Stimulated activated CD4-positive, alpha-beta T cell treated with anti-CD3 and anti-CD28 coated beads, Interleukin-1b, Interleukin-23, amount 100 ng/mL, for 24 hours (primary cell): ENCODE measurements around the gene GPRC5B.

ENCODE experiments used
- DNase-seq, 4 experiments: peaks; one replicate each; pipeline ENCODE4 v3.0.0-alpha.2; 2020; ENCODE audit warnings: low read depth in 4 of 4, low spot score in 1 of 4

The GPRC5B gene

DNA sequence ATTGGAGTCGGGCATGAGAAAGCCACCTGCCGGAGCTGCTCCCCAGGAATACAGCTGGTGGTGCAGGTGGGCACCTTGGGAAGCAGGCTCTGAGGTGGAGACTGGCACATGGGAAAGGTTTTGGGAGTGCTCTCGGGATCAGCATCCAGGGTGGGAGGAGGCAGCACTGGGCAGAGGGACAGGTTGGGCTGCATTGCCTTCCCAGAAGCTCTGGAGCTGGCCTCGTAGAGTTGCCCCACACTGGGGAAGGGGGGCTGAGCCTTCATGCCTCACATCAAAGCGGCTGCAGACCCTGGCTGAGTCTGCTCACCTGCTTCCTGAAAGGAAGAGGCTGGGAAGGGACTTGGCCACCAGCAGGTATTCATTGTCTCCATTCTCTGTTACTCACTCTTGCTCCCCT, 13.5 kb upstream of the GPRC5B start:
- no peak for DNase-seq

DNA sequence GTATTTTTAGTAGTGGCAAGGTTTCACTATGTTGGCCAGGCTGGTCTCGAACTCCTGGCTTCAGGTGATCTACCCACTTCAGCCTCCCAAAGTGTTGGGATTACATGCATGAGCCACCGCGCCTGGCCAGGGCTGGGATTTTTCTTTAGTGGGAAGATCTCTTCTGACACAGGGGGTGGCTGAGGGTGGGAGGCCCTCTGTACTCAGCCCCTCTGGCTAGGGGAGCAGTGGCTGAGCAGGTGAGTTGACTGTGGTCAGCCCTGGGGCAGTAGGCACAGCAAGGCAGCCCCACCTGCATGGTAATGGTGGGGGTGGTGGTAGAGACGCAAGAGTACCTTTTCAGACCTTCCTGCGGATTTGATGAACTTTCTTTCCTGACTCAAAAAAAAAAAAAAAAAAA, 12.3 kb upstream of the GPRC5B start:
- no peak for DNase-seq

DNA sequence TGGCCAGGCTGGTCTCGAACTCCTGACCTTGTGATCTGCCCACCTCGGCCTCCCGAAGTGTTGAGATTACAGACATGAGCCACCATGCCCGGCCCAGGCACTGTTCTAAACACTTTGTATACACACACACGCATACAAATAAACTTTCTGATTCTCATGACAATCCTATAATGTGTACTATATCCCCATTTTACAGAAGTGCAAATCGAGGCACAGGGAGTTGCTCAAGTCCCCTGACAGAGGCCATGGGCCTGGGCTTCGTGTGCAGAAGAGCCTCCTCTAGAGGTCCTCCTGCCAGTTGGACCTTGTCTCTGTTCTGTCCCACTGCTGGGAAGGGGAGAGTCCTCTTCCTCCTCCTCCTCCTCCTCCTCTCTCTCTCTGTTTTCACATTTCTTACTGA, 9.9 kb upstream of the GPRC5B start:
- no peak for DNase-seq

DNA sequence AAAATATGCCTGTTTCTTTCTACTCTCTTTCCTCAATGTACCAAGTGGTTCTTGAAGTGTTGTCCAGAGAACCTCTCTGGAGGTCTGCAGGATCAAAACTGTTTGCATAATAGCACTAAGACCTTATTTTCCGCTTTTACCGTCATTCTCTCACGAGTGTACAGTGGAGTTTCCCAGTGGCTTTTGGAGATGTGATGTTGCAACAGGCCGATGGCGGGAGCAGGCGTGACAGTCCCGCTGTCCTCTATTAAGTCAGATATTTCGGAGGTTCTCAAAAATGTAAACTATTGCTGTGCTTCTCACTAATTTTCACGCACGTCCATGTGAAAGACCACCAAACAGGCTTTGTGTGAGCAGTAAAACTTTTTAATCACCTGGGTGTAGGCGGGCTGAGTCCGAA, 8.3 kb upstream of the GPRC5B start:
- no peak for DNase-seq

DNA sequence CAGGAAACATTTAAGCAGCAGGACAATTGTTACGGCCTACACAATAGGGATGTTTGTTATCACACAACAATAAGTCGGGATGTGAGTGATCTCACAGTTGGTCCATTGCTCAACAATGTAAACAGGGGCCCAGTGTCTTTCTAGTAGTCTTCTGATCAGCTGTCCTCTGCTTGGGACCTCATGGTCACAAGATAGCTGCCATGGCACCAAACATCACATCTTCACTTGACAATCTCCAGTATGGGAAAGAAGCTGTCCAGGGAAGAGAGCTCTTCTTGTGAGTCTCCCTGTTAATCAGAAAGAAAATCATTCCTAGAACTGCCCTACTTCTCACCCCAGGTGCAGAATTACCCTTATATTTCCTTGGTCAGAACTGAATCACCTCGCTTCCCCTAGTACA, 6.3 kb upstream of the GPRC5B start:
- DNase-seq = no peak

DNA sequence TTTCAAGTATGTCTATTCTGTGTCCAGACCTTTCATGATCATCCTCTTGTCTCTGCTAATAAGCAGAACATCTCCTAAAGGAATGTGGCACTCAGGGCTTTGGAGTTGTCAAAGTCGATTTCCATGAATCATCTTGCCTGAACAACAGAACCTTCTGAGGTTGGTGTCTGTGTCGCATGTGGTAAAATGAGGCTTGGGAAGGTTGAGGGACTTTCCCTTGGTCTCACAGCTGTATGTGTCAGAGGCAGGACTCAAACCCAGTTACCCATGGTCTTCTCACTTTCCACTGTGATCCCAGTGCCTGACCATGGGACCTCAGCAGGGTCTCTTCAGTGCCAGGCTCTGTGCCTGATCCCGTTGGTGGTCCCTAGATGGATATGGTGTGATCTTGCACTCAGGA, 4.2 kb upstream of the GPRC5B start:
- no peak for DNase-seq

DNA sequence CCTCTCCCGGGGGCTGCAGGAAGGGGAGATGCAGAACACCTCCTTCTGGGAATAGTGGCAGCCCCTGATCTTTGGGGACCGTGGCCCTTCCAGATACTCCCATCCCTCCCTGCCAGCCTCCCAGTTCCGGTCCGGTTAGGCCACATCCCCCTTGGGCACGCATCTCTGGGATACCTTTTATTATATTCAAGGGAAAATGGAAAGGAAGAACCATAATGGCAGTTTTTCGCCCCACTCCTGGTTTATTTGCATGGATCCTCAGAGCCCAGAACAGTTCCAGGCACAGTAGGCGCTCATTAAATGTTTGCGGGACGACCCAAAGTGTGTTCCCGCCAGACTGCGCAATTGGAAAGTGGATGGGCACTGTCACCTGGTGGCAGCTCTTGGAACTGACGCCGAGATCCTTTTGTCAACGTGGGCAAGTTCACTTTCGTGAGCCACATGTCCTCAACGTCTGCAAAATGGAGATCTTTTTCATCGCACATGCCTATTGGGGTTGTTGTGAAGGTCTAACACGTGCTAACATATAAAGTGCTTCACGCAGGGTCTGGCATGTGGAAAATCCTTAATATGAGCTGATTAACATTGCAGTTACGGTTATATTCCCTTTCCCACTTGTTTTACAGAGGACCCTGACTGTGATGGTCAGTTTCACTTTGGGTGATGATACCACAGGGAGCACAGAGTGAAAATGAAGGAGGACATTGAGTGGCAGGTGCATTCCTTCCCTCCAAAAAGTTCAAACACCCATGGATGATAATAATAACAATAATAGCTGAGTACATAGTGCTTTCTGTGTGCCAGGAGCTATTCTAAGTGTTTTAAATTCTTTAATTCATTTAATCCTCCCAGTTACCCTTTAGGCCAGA, 1.7 kb upstream of the GPRC5B start:
- peak; percentile 50 to 73 (median 70) for DNase-seq

DNA sequence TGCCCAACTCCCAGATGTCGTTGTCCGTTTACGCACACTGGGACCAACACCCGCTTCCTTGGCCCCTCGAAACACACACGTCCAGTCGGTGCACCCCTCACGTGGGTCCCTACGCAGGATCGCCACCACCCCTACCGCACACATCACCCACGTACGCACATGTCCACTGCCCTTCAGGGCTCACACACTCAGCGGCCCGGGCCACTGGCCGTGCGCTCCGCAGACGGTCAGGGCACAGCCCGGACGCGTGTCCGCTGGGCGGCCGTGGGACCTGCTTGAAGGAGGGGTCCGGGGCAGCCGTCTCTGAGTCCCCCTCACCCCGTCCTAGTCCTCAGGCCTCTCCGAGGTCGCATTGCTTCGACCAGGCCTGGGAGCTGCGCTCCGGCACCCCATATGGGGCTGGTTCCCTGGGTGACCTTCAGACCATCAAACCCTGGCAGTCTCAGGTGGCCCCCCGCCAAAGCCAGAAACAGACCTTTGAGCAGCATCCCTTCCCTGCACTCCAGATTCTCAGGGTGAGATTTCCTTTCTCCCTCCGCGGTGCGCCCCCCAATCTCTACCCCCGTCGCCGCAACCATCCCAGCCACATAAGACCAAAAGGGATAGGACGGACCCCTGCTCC, 914 bp upstream of the GPRC5B start:
- no peak for DNase-seq

DNA sequence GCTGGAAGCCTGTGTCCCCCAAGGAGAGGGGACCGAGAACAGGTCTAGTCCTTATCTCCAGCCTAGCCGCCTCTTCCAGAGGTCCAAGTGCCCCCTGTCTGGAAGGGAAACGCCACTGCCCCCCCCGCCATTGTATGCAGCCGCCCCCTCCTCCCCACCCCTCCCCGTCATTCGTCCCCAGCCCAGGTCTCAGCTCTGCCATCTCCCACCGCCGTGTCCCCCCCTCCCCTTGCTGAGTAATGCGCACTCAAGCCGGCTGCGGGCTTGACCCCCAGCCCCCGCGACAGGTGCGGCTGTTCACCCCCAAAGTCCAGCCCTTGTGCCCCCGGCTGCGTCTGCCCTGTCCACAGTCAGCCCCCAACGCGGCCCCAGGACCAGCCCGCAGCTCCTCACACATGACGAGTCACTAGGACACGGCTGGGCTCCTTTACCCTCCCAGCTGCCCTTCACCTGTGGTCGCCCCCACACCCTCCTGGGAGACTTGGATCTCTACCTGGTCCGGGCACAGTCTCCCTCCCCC, 622 bp downstream of the GPRC5B start:
- DNase-seq = no peak

DNA sequence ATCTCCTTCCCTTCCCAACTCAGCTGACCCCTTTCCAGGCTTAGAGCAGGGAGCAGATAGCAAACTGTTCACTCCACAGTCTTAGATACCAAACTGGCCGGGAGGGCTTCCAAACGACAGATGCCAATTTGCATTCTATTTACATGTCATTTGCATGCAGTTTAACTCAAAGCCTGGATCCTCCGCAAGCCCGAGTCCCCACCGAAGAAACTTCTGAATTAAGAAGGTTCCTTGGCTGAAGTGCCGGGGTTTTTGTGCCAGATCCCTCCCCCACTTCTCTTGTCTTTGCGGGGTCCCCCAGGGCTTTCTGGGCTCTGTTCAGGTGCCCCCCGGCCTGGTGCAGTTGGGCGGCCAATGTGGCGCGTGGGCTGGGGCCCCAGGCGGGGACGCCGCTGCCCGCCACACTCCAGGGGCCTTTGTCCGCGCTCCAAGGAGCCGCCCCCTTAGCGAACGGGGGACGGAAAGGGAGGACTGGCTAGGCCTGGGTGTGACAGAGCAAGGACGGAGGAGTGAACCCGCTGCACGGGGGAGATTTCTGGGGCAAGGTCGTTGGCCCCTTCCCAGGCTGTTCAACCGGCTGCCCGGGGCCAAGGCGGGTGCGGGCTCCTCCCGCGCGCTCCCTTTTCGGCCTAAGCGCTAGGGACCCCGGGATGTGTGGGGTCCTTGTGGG, 1.2 kb downstream of the GPRC5B start:
- no peak for DNase-seq

DNA sequence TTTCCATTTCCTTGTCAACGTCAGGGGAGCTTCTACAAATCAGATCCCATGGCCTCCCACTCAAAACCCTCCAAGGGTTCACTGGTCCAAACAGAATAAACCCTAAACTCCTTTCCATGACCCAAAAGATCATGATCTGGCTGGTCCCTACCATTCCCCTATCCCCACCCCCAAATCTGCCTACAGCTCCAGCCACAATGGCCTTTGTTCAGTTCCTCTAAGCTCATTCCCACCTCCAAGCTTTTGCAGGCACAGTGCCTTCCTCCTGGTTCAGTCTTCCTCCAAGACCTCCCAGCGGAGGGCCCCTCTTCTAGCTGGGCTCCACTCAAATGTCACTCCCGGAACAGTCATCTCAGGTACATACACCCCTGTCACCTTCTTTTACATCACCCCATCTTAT, 2.0 kb downstream of the GPRC5B start:
- no peak for DNase-seq

DNA sequence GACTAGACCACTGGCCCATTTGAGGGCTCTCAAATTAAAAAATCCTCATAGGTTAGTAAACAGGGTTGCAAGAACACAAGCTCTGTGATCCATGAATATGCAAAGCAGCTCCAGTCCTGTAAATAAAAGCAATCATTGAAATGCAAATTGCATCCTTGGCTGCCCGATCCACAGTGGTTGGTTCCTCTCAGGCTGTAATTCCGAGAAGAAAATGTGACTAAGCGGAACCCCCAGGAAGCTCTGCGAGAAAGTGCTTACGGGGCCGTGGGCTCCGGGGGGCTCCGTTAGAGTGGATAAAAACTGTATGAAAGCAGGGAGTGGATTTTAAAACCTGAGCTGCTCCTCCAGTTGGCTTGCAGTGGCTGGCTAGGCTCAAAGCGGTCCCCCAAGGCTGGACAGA, 2.5 kb downstream of the GPRC5B start:
- DNase-seq = no peak

DNA sequence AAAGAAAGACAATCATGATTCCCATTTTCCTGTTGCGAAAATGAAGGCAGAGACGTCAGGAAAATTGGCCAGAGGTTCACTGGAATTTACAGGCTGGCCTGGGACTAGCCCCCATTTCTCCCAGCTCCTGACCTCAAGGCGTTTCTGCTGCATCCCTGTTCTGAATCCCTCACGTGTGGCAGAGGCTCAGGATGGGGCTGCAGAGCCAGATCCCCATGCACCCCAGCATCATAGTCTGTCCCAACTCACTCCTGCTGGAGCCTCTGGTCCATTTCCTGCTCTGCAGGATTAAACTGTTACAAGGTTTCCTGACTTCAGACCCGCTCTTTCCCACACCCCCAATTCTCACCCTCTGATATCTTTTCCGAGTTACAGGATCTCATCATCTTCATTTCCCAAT, 2.9 kb downstream of the GPRC5B start:
- no peak for DNase-seq

DNA sequence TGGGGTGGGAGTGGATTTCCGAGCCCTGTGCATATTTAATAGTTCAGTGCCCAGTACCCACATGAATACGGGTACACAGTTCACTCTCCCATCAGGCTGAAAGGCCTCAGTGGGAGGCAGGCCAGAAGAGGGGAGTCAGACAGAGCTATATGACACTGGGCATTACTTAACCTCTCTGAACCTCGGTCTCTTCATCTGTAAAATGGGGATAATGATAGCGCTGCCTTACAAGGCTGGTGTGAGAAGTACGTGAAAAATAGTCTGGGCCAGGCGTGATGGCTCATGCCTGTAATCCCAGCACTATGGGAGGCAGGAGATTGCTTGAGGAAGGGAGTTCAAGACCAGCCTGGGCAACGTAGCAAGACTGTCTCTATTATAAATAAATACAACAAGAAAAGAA, 3.6 kb downstream of the GPRC5B start:
- no peak for DNase-seq

DNA sequence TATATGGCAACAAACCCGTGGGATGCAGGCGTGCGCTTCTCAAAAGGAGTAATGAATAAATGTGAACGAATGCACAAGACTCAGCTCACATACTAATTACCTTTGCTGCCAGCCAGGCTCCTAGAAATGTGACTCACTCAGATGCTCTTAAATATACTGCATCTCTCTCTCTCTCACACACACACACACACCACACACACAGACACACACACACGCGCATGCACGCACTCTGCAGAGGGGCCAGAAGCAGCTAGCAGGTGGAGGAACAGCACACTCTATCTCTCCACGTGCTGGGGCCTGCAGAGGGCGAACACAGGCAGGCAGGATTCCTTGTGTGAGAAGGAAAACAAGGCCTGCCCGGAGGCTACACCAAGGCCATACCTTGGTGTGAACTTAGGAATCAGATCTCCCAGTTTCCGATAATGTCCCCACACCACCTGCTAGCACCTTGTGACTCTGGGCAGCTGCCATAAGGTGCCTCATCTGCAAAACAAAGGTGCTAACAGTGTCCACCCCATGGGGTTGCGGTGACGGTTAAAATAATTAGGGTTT, 5.3 kb downstream of the GPRC5B start:
- DNase-seq = no peak

DNA sequence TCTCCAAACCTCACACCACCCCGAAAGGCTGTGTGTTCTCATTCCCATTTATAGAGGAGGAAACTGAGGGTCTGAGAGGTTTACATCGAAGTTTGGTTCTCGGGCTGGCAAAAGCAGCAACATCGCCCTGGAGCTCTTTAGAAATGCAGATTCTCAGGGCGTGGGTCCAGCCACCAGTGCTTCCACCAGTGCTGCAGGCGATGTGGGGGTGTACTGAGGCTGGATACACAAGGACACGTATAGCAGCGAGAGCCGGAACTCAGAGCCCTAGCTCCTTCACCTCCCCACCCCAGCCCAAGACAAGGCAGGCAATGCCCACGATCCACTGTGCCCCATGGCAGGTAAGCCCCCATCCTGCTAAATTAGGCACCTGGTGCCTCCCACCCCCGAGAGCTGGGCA, 5.9 kb downstream of the GPRC5B start:
- no peak for DNase-seq

DNA sequence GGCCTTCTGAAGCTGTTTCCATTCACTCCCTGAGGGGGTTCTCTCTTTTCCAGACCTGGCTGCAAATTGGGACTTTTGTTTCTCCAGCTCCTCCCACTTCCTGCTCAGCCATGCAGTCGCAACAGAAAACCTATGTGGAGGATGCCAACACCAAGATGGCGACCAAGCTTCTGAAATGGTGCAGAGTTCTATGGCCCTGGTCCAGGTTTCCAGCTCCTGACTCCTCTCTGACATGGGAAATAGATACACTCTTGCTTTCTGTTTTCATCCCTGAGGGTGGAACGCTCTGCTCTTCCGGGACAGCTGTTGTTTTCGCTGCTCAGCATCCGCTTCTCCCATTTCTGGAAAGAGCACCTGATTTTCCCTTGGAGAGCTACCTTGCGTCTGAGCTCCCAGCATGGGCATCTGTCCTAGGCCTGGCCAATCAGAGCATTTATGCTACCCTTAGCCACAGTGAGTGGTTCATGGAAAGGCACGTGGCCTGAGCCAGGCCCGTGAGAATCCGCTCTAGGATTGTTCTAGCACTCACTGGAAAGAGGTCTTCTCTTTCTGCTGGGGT, 8.1 kb downstream of the GPRC5B start:
- no peak for DNase-seq

DNA sequence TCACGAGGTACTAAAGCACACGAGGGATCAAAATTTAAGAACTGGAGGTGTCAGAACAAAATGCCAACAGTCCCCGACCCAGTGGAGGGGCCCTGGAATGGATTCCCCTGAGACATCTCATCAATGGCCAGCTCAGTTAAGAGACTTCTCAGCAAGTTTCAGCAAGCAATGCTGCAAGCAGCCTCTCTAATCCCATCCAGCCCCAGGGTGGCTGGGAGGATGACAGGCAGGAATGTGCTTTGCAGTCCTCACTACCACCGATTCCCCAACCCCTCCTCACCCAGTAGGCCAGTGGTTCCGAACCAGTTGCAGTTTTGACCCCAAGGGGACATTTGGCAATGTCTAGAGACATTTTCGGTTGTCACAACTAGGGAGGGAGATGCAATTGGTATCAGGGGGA, 8.7 kb downstream of the GPRC5B start:
- DNase-seq = no peak

DNA sequence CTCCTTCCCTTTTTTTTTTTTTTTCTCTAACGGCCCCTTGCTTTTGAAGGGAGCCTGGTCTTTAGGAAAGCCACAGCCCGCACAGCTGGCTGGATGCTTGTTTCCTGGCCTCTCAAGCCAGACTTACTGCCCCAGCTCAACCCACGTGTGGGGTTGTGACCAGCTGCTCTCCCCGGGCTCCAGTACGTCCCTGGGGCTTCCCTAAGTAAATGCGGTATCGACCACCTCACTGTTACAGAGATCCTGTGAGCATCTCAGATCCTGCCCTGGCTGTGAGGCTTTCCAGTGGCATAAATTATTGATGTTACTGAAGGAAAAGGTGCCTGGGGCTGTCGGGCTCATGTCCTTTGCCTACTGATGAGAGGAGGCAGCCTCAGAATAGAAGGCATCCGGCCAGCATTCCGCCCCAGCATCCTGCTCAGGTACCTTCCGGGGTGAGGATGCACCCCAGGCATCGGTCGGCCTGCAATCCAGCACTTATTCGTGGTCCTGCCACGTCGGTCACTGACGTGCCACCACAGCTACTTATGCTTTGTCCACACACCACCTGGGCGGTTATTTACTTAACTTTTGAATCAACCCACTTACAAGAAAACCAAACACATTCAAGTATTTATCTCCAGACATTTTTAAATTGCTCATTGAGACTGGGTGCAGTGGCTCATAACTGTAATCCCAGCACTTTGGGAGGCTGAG, 9.6 kb downstream of the GPRC5B start:
- DNase-seq = no peak

DNA sequence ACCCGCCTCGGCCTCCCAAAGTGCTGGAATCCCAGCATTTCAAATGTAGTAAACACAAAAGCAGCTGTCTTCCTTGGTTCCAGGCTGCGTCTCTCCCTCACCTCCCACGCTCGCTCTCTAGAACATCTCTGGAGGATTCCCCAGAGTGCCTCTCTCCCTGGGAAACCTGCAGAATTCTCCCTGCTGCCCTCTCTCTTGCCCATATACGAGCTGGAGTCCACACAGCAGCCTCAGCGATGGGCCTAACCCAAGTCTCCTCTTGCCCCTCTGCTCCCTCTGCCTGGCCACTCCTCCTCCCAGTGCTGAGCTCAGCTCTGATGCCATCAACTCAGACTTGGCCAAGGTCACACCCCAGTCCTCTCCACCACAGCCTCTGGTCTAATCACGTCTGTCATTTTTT, 10.6 kb downstream of the GPRC5B start:
- DNase-seq = no peak

DNA sequence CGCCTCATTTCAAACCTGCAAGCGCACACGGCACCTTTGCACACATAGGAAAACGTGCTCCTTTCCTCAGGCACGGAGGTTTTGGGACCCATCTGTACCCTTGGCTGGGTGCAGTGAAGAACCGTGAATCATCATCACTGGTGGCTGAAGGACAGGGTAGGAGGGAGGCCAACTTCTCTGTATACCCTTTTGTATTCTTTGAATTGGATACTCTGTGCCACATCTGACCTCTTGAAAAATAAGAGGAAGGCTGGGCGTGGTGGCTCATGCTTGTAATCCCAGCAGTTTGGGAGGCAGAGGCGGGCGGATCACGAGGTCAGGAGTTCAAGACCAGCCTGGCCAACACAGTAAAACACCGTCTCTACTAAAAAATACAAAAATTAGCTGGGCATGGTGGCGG, 11.7 kb downstream of the GPRC5B start:
- no peak for DNase-seq
